Naive thymus-derived CD8-positive, alpha-beta T cell (primary cell): ENCODE measurements around the gene MYEOV. TPM values are rescaled to one million over a fixed set of nuclear protein-coding genes. Genes with fewer than 3 reads are reported as not detected.

Experiments
- ATAC-seq, 2 donors: fragments of 150-1000 bp; cut with Tn5 transposase in 1 of 2; sonication (Bioruptor Pico), chemical (Tn5 transposase) in 1 of 2; 1 replicate in 1 of 2; 2 replicates in 1 of 2; pipeline ENCODE4 v1.10.0; 2021; ENCODE audit warnings: mild to moderate bottlenecking in 2 of 2, moderate library complexity in 2 of 2
- POLR2A ChIA-PET: fragments of 350-600 bp; sonication (Branson Sonifier 250); formaldehyde crosslinking; loops from one replicate; lab custom pipeline; 2021; ENCODE audit warnings: antibody characterized with exemption; lab: Charles Lee
- DNase-seq, 10 donors: peaks; one replicate each; pipeline versions ENCODE4 v3.0.0 to v3.0.0-alpha.2; 2020 to 2022
- H3K27ac Mint-ChIP-seq, 10 donors: one replicate each; pipeline ENCODE4 v1.8.0; 2020 to 2022; ENCODE audit warnings: mild to moderate bottlenecking in 10 of 10, mixed read lengths in 10 of 10, moderate library complexity in 4 of 10, inconsistent platforms in 1 of 10
- H3K27me3 Mint-ChIP-seq, 5 donors: one replicate each; pipeline ENCODE4 v1.8.0; 2021 to 2022; ENCODE audit warnings: mixed read lengths in 5 of 5
- H3K36me3 Mint-ChIP-seq, 3 donors: one replicate each; pipeline ENCODE4 v1.8.0; 2020 to 2022; ENCODE audit warnings: mixed read lengths in 3 of 3, mild to moderate bottlenecking in 2 of 3, inconsistent platforms in 1 of 3
- H3K4me1 Mint-ChIP-seq, 4 donors: one replicate each; pipeline ENCODE4 v1.8.0; 2021 to 2022; ENCODE audit warnings: mixed read lengths in 4 of 4
- H3K4me3 Mint-ChIP-seq, 10 donors: one replicate each; pipeline ENCODE4 v1.8.0; 2020 to 2022; ENCODE audit warnings: mild to moderate bottlenecking in 10 of 10, mixed read lengths in 10 of 10, moderate library complexity in 6 of 10, inconsistent platforms in 1 of 10
- H3K9me3 Mint-ChIP-seq, 9 donors: one replicate each; pipeline ENCODE4 v1.8.0; 2020 to 2022; ENCODE audit warnings: mixed read lengths in 9 of 9, mild to moderate bottlenecking in 3 of 9, inconsistent platforms in 1 of 9, moderate library complexity in 1 of 9
- polyA plus RNA-seq, 3 donors: library from polyadenylated mRNA; unstranded; fragments of 300-500 nt; fragmentation: Illumina TruSeq; gene quantifications; one replicate each; pipeline ENCODE4 v1.2.3, GENCODE V29; 2021
- total RNA-seq, 8 experiments: library from RNA in 2 of 8; stranded (reverse) in 2 of 8; gene quantifications; one replicate each; pipeline ENCODE4 v1.2.3 and lab custom pipeline; 2021 to 2026

Gene MYEOV
- total and polyA plus RNA-seq, 5 experiments from 2014 or later, result not detected

GRCh38 chr11:69280994-69281393 lies 13.0 kb upstream of the MYEOV start:
- Mint-ChIP-seq H3K36me3 (no peaks in the 10 kb centered on the region), H3K9me3 (no peaks in the 10 kb centered on the region), H3K4me1 (peaks cover 0 to 1% (median 0%) of the 10 kb centered on the region in 4 donors), H3K27me3 (peaks cover 0 to 12% (median 6%) of the 10 kb centered on the region in 5 donors), H3K27ac (no peak overlapping the region), H3K4me3 (no peak overlapping the region)
- POLR2A ChIA-PET, result no interaction called here
- DNase-seq (no peak), ATAC-seq (no peak)

DNA sequence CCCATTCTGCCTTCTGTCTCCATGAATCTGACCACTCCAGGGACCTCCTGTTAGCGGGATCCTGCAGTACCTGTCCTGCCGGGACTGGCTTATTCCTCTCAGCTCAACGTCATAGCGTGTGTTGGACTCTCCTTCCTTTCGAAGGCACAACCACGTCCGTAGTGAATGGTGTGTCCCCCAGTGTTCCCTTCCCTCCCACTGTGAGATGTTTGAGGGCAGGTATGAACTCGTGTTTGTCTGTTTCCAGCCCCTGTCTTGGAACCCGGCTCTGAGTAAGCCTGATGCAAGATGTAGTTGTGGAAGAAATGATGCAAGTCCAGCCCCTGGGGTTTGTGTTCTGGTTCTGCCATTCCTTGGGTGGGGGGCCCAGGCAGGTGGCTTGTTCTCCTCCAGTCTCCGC lies 10.5 kb upstream of the MYEOV start:
- peak overlapping the region in 1 of 10 donors; percentile 39 for H3K27ac Mint-ChIP-seq
- POLR2A ChIA-PET, result interaction anchor here (0.6 kb wide), 1 partner anchor 220 kb away, joined by 3 read pairs; no protein-coding TSS in a partner anchor
- H3K4me3 Mint-ChIP-seq, result no peak overlapping the region

GRCh38 chr11:69284081-69284511 lies 9.9 kb upstream of the MYEOV start:
- H3K27me3 Mint-ChIP-seq, result peaks cover 0 to 18% (median 8%) of the 10 kb centered on the region in 5 donors
- no peaks in the 10 kb centered on the region for H3K36me3 Mint-ChIP-seq
- no peak for ATAC-seq
- peaks cover 0 to 1% (median 0%) of the 10 kb centered on the region in 4 donors for H3K4me1 Mint-ChIP-seq
- peak in 1 of 10 donors; percentile 37 for DNase-seq
- no peak overlapping the region for H3K27ac Mint-ChIP-seq
- no peaks in the 10 kb centered on the region for H3K9me3 Mint-ChIP-seq
- H3K4me3 Mint-ChIP-seq, result no peak overlapping the region
- POLR2A ChIA-PET, result no interaction called here

More for the DNA sequence above, 10.5 kb upstream of the MYEOV start:
- Mint-ChIP-seq H3K9me3 (no peaks in the 10 kb centered on the region), H3K27me3 (peaks cover 0 to 18% (median 8%) of the 10 kb centered on the region in 5 donors), H3K4me1 (peaks cover 0 to 1% (median 0%) of the 10 kb centered on the region in 4 donors), H3K36me3 (no peaks in the 10 kb centered on the region)
- no peak for DNase-seq
- no peak for ATAC-seq

DNA sequence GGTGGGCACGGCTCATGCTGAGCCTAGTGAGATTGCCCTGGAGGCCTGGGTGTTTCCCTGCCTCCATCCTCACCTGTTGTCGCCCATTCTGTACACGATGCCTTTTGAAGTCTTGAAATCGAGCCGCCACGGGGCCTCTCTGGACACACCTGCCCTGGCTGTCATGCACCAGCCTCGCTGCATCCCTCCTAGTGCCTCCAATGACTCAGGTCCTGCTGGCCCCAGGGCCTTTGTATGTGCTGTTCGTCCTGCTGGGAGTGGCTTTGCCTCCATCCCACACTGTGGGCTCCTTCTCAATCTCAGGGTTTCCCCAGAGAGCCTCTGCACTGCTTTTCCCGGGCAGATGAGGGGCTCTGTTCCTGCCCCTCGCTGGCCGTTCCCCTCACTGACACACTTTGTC lies 8.9 kb upstream of the MYEOV start:
- Mint-ChIP-seq H3K9me3 (no peaks in the 10 kb centered on the region), H3K27me3 (peaks cover 0 to 18% (median 8%) of the 10 kb centered on the region in 5 donors), H3K27ac (no peak overlapping the region), H3K4me3 (no peak overlapping the region), H3K4me1 (peaks cover 0 to 3% (median 0%) of the 10 kb centered on the region in 4 donors), H3K36me3 (no peaks in the 10 kb centered on the region)
- POLR2A ChIA-PET, result no interaction called here
- DNase-seq, result peak in 1 of 10 donors; percentile 24
- no peak for ATAC-seq

GRCh38 chr11:69285766-69286165 lies 8.2 kb upstream of the MYEOV start:
- Mint-ChIP-seq H3K9me3 (no peaks in the 10 kb centered on the region), H3K4me1 (peaks cover 0 to 3% (median 0%) of the 10 kb centered on the region in 4 donors), H3K4me3 (no peak overlapping the region), H3K27me3 (peaks cover 0 to 18% (median 8%) of the 10 kb centered on the region in 5 donors), H3K27ac (no peak overlapping the region), H3K36me3 (no peaks in the 10 kb centered on the region)
- no peak for DNase-seq
- POLR2A ChIA-PET, result no interaction called here
- ATAC-seq, result no peak

DNA sequence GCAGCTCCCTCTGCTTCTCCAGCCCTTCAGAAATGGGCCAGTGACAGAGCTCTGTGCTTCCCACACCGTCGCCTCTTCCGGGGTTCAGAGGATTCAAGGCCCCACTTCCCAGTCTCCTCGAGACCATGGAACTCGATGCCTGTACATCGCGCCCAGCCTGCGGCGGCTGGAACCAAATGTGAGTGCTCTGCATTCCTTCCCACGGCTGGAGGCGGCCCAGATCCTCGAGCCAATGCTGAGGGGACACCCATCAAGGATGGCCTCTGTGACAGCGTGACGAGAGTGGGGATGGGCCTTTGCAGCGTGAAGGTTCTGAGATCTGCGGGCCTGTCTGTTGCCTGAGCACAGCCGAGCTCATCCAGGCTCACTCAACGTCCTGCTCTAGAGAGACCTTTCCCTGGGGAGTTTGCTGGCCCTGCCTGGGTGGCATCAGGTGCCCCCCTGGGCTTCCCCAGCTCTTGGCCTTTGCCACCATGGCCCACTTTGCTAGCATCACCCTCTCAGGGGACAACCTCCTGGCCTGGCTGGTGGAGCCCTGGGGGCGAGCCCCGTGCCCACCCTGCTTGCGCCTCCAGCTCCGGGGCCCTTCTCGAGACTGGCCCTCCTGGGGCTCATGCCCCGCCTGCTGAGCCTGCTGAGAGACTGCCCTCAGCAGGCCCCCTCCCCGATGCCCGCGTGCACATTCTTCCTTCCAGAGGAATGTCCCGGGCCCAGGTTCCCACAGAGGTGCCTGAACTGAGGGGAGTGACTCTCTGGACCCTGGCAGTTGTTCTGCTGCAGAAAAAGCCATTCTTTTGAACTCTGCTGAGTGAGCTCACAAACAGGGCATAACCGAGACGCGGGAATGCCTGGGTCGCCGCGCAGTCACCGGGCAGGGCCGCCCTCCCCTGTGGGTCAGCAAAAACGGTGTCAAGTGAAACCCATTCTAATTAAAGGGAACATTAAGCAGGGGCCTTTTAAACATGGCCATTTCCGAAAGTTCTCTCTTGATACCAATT lies 7.3 kb upstream of the MYEOV start:
- H3K27me3 Mint-ChIP-seq, result peaks cover 0 to 18% (median 8%) of the 10 kb centered on the region in 5 donors
- POLR2A ChIA-PET, result no interaction called here
- no peak for DNase-seq
- H3K4me3 Mint-ChIP-seq, result no peak overlapping the region
- no peaks in the 10 kb centered on the region for H3K36me3 Mint-ChIP-seq
- no peak for ATAC-seq
- peaks cover 0 to 3% (median 0%) of the 10 kb centered on the region in 4 donors for H3K4me1 Mint-ChIP-seq
- H3K9me3 Mint-ChIP-seq, result no peaks in the 10 kb centered on the region
- H3K27ac Mint-ChIP-seq, result no peak overlapping the region

- ATAC-seq (no peak), DNase-seq (peak in 1 of 10 donors; percentile 44)
- Mint-ChIP-seq H3K4me3 (no peak overlapping the region), H3K4me1 (peaks cover 0 to 7% (median 2%) of the 10 kb centered on the region in 4 donors), H3K36me3 (no peaks in the 10 kb centered on the region), H3K27me3 (peaks cover 0 to 17% (median 8%) of the 10 kb centered on the region in 5 donors), H3K9me3 (no peaks in the 10 kb centered on the region), H3K27ac (no peak overlapping the region)
- POLR2A ChIA-PET, result interaction anchor here (0.8 to 1.2 kb wide), 2 partner anchors 10 to 354 kb away, joined by 3 read pairs; no protein-coding TSS in a partner anchor
These were observed 5.7 kb upstream of the MYEOV start for GRCh38 chr11:69287968-69288882.

DNA sequence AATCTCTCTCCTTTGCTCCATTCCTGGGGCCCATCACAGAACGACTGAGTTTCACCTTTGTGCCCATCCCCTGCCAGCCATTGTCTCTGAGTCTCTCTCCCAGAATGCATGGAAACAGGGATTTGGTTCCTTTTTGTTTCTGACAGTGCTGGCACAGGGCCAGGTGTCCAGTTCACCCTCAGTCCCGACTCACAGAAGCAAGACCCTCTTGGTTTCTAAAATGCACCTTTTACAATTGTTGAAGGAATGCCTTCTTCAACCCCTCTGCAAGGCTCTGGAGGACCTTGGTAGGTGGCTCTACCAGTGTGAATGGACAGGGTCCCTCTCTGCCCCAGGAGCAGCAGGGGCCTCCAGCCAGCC lies 5.1 kb upstream of the MYEOV start:
- ATAC-seq, result no peak
- Mint-ChIP-seq H3K27ac (no peak overlapping the region), H3K9me3 (no peaks in the 10 kb centered on the region), H3K4me1 (peaks cover 0 to 9% (median 3%) of the 10 kb centered on the region in 4 donors), H3K36me3 (no peaks in the 10 kb centered on the region), H3K4me3 (no peak overlapping the region), H3K27me3 (peaks cover 0 to 15% (median 4%) of the 10 kb centered on the region in 5 donors)
- DNase-seq, result peak in 1 of 10 donors; percentile 49
- POLR2A ChIA-PET, result interaction anchor here (1.2 kb wide), 1 partner anchor 9 kb away, joined by 3 read pairs; no protein-coding TSS in a partner anchor

- Mint-ChIP-seq H3K27me3 (peaks cover 0 to 6% (median 0%) of the 10 kb centered on the region in 5 donors), H3K4me1 (peaks cover 7 to 24% (median 14%) of the 10 kb centered on the region in 4 donors), H3K27ac (no peak overlapping the region), H3K36me3 (no peaks in the 10 kb centered on the region), H3K9me3 (no peaks in the 10 kb centered on the region), H3K4me3 (no peak overlapping the region)
- POLR2A ChIA-PET, result no interaction called here
- no peak for ATAC-seq
- no peak for DNase-seq
These were observed 3.1 kb upstream of the MYEOV start for GRCh38 chr11:69290806-69291205.

DNA sequence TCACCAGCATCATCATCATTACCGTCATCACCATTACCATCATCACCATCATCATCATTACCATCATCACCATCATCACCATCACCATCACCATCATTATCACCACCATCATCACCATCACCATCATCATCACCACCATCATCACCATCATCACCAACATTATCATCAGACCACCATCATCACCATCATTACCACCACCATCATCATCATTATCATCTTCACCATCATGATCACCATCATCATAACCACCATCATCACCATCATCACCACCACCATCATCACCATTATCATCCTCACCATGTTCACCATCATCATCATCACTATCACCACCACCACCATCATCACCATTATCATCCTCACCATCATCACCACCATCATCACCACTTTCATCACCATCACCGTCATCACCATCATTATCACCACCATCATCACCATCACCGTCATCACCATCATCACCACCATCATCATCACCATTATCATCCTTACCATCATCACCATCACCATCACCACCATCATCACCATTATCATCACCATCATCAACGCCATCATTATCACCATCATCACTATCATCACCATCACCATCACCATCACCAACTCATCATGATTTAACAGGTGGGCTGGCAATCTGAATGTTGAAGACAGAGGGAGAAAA lies 2.4 kb upstream of the MYEOV start:
- H3K9me3 Mint-ChIP-seq, result no peaks in the 10 kb centered on the region
- DNase-seq, result no peak
- H3K27me3 Mint-ChIP-seq, result peaks cover 0 to 6% (median 0%) of the 10 kb centered on the region in 5 donors
- no peak for ATAC-seq
- no peaks in the 10 kb centered on the region for H3K36me3 Mint-ChIP-seq
- peaks cover 12 to 32% (median 19%) of the 10 kb centered on the region in 4 donors for H3K4me1 Mint-ChIP-seq
- H3K4me3 Mint-ChIP-seq, result no peak overlapping the region
- POLR2A ChIA-PET, result interaction anchor here (0.7 kb wide), 1 partner anchor 14 kb away, joined by 3 read pairs; no protein-coding TSS in a partner anchor
- no peak overlapping the region for H3K27ac Mint-ChIP-seq

DNA sequence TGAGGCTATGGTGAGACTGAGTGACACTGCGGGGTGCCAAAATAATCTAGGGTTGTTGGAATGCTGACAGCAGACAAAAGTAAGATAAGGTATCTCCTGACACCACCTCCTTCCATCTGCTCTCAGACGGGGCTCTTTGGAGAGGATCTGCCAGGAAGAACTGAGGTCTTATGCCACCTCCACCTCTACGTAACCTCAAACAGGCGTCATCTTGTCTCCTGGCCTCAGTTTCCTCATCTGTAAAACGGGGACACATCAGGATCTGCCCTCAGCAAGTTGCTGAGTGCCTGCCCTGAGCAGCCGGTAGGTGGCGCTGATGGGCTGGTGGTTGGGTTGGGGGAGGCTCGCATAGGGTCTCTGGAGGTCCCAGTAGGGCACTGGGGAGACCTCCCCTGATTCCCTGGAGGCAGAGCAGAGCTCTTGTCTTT lies 1.7 kb upstream of the MYEOV start:
- peaks cover 17 to 38% (median 24%) of the 10 kb centered on the region in 4 donors for H3K4me1 Mint-ChIP-seq
- H3K9me3 Mint-ChIP-seq, result peaks cover 0 to 2% (median 0%) of the 10 kb centered on the region in 9 donors
- DNase-seq (peak in 9 of 10 donors; percentile 30 to 73 (median 50)), ATAC-seq (no peak)
- no peaks in the 10 kb centered on the region for H3K36me3 Mint-ChIP-seq
- POLR2A ChIA-PET, result interaction anchor here (0.7 kb wide), 1 partner anchor 13 kb away, joined by 3 read pairs; no protein-coding TSS in a partner anchor
- no peak overlapping the region for H3K4me3 Mint-ChIP-seq
- H3K27ac Mint-ChIP-seq, result no peak overlapping the region
- peaks cover 0 to 6% (median 0%) of the 10 kb centered on the region in 5 donors for H3K27me3 Mint-ChIP-seq
